Aorta (tissue), 5 donors: ENCODE results near the gene NFX1. TPM values are rescaled to one million over a fixed set of nuclear protein-coding genes. Genes with fewer than 3 reads are reported as not detected.

ENCODE experiments used
- ATAC-seq: fragments of 200-7000 bp; cut with Tn5 transposase; one replicate; pipeline ENCODE4 v1.9.1; 2022; ENCODE audit warnings: moderate library complexity; ENCODE audit not compliant: low FRiP score
- DNase-seq, 2 donors: peaks; one replicate each; pipeline ENCODE4 v3.0.0-alpha.2; 2020
- H3K27ac ChIP-seq, 2 donors: one replicate each; pipeline ENCODE4 v1.5.1; 2013; ENCODE audit warnings: low read length in 2 of 2, mild to moderate bottlenecking in 2 of 2, moderate library complexity in 2 of 2, control low read depth in 1 of 2, inconsistent platforms in 1 of 2, low read depth in 1 of 2
- H3K27me3 ChIP-seq, 2 donors: one replicate each; pipeline ENCODE4 v1.6.1; 2013; ENCODE audit warnings: control low read depth in 1 of 2, low read length in 1 of 2, mild to moderate bottlenecking in 1 of 2, moderate library complexity in 1 of 2; ENCODE audit not compliant: insufficient read depth in 2 of 2, control insufficient read depth in 1 of 2
- H3K36me3 ChIP-seq, 2 donors: one replicate each; pipeline ENCODE4 v1.6.1; 2013; ENCODE audit warnings: control low read depth in 1 of 2, low read length in 1 of 2, mild to moderate bottlenecking in 1 of 2; ENCODE audit not compliant: insufficient read depth in 2 of 2, control insufficient read depth in 1 of 2
- H3K4me1 ChIP-seq, 2 donors: one replicate each; pipeline ENCODE4 v1.6.1; 2013; ENCODE audit warnings: low read length in 2 of 2, control low read depth in 1 of 2, mild to moderate bottlenecking in 1 of 2, moderate library complexity in 1 of 2; ENCODE audit not compliant: insufficient read depth in 2 of 2, control insufficient read depth in 1 of 2
- H3K4me3 ChIP-seq, 2 donors: one replicate each; pipeline ENCODE4 v1.5.1; 2013; ENCODE audit warnings: low read length in 2 of 2, control low read depth in 1 of 2, mild to moderate bottlenecking in 1 of 2
- H3K9me3 ChIP-seq: one replicate; pipeline ENCODE4 v1.6.1; 2013; ENCODE audit warnings: mild to moderate bottlenecking, low read length; ENCODE audit not compliant: control insufficient read depth
- WGBS, 2 donors: extraction: QIAGEN DNeasy Blood & Tissue Kit; methylation state at CpG; one replicate each; pipeline ENCODE4 v1.1.7; 2013; 5-methylcytosine and 5-hydroxymethylcytosine counted together
- intact Hi-C, 2 donors: fragments of 100-400 bp; cut with DNase I; formaldehyde crosslinking; loops; one replicate each; pipeline versions ENCODE4 v1.14.2 to v1.15.0; 2022
- polyA plus RNA-seq, 2 donors: library from polyadenylated mRNA; stranded (reverse); fragments of 200-250 nt; gene quantifications; one replicate each; pipeline ENCODE4 v1.2.3, GENCODE V29; 2013
- total RNA-seq, 2 donors: library from RNA; stranded (reverse); fragmentation: NEBNext Ultra II Directional; extraction: Animal tissue kit (Norgen Biotek cat#: 25700); gene quantifications; one replicate each; pipeline ENCODE4 v1.2.1, GENCODE V29; 2021
- donor health status: healthy with polysubstance abuse.
- donor health status: Bipolar disorder and iron deficiency.
- donor health status: DM: no; HTN: no; CAD: no.
- donor health status: DM: no; HTN: no; CAD: no.
- donor health status: DM: yes; HTN: yes; CAD: no.

The NFX1 gene
- total and polyA plus RNA-seq, 4 donors: 21.4 to 38.3 (median 29.7) TPM

DNA sequence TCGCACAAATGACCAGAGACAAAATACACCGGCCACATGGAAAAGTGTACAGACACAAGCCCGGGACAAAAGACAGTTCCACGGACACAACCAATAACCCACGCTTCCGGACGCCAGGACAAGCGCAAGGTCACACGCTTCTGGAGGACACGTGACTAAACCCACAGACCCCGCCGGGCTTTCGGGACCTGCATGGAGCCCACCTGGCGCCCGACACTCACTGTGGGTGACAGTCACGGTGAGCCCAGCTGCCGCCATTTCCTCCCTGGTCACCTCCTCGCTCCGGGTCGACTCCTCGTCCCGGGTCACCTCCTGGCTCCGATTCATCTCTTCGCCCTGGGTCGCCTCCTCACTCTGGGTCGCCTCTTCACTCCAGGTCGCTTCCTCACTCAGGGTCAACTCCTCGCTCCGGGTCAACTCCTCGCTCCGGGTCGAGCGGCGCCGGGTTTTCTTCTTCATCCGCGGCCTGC, 26.3 kb upstream of the NFX1 start:
- Histone ChIP-seq H3K27me3 (no peaks in the 10 kb centered on the region), H3K36me3 (peaks cover 0 to 2% of the 10 kb centered on the region in 2 donors), H3K4me3 (peak overlapping the region; percentile 42 to 58), H3K9me3 (no peaks in the 10 kb centered on the region), H3K4me1 (peaks cover 0 to 2% of the 10 kb centered on the region in 2 donors), H3K27ac (peak overlapping the region in 1 of 2 donors; percentile 23)
- intact Hi-C loops: loop anchor here in 1 of 2 donors (1.0 kb wide), 1 partner anchor 26 kb away; the partner anchor contains the start of gene NFX1
- DNase-seq (peak; percentile 75 to 83), ATAC-seq (peak; percentile 26)
- 0% methylated on average over 36 to 37 of the region's 37 CpGs for WGBS, 2 donors

DNA sequence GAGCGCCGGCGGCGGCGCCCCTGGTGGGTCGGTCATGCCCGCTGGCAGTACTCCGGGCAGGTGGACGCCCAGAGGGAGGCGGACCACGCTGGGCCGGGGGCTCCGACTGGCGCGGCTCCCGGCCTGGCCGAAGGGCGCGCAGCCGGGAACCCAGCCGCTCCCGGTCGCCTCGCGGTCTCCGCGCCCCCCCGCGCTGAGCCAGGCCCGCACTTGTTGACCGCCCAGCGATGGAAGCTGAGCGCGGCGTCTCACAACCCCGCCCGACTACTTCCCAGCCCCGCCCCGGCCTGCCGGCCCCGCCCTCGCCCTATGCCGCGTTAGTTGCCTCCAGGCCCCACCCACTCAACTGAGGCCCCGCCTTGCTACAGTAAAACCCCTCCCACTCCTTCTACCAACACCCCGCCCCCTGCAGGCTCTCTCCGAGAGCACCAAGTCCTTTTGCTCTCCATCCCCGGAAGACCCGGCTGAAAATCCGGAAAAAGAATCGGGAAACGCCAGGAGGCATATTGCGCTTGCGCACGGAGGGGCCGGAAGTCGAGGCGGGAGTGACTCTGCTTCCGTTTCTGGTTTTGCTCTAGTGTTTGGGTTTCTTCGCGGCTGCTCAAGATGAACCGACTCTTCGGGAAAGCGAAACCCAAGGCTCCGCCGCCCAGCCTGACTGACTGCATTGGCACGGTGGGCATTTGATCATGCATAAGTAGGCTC, 25.7 kb upstream of the NFX1 start, which contains the start of the genes BAG1 and CHMP5:
Gene BAG1 (minus strand): TSS at position 236 of the 705 bp plus-strand sequence.
Gene CHMP5 (plus strand): TSS at position 577 of the 705 bp plus-strand sequence. CDS start 30 bp downstream, at position 607.
- Histone ChIP-seq H3K27ac (peak within 1 kb of the TSS in 1 of 2 donors; percentile 85), H3K9me3 (no peaks in the 10 kb centered on the region), H3K4me1 (peaks cover 0 to 2% of the 10 kb centered on the region in 2 donors), H3K4me3 (peak within 1 kb of the TSS; percentile 61 to 77), H3K36me3 (peaks cover 0 to 2% of the 10 kb centered on the region in 2 donors), H3K27me3 (no peaks in the 10 kb centered on the region)
- ATAC-seq: peak; percentile 99
- WGBS, 2 donors: 0 to 1% methylated on average over 56 to 67 of the region's 67 CpGs
- intact Hi-C loops: loop anchor here in 1 of 2 donors (1.0 kb wide), 1 partner anchor 26 kb away; the partner anchor contains the start of gene NFX1
- DNase-seq: peak; percentile 99 to 100

DNA sequence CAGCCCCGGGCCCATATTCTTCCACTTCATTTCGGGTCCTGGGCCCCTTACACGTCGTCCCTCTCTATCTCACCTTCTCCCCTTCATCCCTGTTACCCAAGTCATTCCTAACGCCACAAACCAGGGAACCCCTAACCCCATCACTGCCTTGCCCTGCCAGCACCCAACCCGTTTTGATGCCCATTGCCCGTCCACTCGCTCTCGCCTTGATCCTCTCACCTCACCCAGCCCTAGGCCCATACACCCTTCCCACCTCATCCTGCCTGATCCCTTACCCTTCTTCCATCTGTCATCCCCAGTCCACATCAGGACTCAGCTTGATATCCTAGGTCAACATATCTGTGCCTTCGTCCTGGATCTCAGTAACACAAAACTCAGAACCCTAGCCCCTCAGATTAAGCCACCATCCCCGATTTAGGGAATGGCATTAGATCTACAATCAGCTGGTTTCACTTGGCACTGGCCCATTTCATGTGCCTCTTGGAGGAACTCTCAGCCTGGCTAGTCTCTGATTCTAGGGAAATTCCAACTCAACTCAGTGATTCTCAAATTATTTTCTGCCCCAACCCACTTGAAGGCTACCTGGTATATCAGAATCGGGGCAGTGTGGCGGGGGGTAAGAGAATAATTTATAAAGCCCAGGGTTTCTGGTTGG, 25.0 kb upstream of the NFX1 start:
- 17 to 19% methylated on average over 13 of the region's 13 CpGs for WGBS, 2 donors
- peaks cover 0 to 1% of the 10 kb centered on the region in 2 donors for H3K36me3 ChIP-seq

DNA sequence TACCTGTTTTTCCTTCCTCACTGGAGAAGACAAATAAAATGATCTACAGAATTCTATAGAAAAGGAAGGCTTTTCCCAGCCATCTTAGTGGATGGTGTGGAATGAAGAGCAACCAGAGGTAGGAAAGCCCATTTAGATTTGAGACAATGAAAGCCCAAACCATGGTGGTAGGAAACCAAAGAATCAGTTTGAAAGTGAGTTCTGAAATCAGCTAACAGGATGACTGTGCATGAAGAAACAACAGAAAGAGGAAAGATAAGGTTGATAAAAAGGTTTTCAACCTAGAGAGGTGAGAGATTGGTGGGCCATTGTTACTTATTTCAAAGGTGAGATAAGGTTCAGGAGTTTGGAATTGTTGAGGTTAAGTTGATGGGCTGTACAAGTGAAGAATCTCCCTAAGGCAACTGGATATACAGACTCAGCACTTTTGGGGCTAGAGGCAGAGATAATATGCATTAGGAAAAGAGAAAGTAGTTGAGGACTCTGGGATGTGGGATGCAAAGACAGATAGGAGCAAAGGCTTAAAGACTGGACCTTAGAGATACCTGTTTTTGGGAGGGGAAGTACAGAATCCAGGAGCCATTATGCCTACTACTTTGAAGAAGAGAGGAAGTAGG, 23.1 kb upstream of the NFX1 start:
- no peaks in the 10 kb centered on the region for H3K27me3 ChIP-seq
- H3K4me3 ChIP-seq: no peak overlapping the region
- intact Hi-C loops: no loop called here
- H3K36me3 ChIP-seq: peaks cover 2 to 5% of the 10 kb centered on the region in 2 donors
- ATAC-seq: no peak
- H3K4me1 ChIP-seq: peaks cover 0 to 2% of the 10 kb centered on the region in 2 donors
- H3K9me3 ChIP-seq: no peaks in the 10 kb centered on the region
- DNase-seq: no peak
- no peak overlapping the region for H3K27ac ChIP-seq

More for the DNA sequence above, 25.0 kb upstream of the NFX1 start:
- Histone ChIP-seq H3K9me3 (no peaks in the 10 kb centered on the region), H3K27ac (peak overlapping the region in 1 of 2 donors; percentile 85), H3K4me1 (peaks cover 0 to 2% of the 10 kb centered on the region in 2 donors), H3K4me3 (peak overlapping the region; percentile 61 to 77), H3K27me3 (no peaks in the 10 kb centered on the region)
- no peak for ATAC-seq
- intact Hi-C loops: no loop called here
- no peak for DNase-seq

DNA sequence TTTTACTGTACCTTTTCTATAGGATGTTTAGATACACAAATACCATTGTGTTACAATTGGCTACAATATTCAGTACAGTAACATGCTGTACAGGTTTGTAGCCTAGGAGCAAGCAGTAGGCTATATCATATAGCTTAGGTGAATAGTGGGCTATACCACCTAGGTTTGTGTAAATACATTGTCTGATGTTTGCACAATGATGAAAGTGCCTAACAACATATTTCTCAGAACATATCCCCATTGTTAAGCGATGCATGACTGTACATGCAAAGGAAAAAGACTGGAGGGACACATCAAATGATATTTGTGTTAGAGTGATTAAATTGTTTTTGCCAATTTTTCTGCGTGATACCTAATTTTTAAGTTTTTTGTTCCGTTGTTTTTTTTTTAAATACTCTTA, 20.2 kb upstream of the NFX1 start:
- H3K36me3 ChIP-seq: peaks cover 2 to 5% of the 10 kb centered on the region in 2 donors
- WGBS, 2 donors: 94 to 96% methylated on average over 3 of the region's 3 CpGs
- intact Hi-C loops: no loop called here
- no peaks in the 10 kb centered on the region for H3K27me3 ChIP-seq
- DNase-seq (no peak), ATAC-seq (no peak)
- no peak overlapping the region for H3K27ac ChIP-seq
- H3K4me3 ChIP-seq: no peak overlapping the region
- H3K9me3 ChIP-seq: no peaks in the 10 kb centered on the region
- H3K4me1 ChIP-seq: peaks cover 0 to 2% of the 10 kb centered on the region in 2 donors

DNA sequence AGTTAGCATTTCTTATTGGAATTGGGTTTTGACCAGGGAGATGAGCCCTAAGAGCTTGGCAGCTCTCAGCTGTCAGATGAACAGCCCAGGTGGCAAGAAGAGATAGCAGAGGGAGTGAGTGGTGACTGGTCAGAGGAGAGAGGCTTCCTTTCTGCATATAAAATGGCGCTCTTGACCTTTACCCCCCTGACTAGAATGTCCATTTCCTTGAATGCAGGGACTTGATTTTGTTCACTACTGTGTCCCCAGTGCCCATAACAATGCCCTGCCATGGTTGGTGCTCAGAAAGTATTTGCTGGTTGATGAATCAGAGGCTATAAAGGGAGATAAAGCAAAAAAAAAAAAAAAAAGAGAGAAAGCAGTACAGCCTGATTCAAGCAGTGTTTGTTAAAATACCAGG, 18.3 kb upstream of the NFX1 start:
- Histone ChIP-seq H3K27ac (no peak overlapping the region), H3K9me3 (no peaks in the 10 kb centered on the region), H3K4me1 (no peaks in the 10 kb centered on the region), H3K4me3 (no peak overlapping the region), H3K27me3 (no peaks in the 10 kb centered on the region), H3K36me3 (peaks cover 6 to 7% of the 10 kb centered on the region in 2 donors)
- 90 to 96% methylated on average over 1 of the region's 1 CpG for WGBS, 2 donors
- intact Hi-C loops: no loop called here
- no peak for ATAC-seq
- no peak for DNase-seq

DNA sequence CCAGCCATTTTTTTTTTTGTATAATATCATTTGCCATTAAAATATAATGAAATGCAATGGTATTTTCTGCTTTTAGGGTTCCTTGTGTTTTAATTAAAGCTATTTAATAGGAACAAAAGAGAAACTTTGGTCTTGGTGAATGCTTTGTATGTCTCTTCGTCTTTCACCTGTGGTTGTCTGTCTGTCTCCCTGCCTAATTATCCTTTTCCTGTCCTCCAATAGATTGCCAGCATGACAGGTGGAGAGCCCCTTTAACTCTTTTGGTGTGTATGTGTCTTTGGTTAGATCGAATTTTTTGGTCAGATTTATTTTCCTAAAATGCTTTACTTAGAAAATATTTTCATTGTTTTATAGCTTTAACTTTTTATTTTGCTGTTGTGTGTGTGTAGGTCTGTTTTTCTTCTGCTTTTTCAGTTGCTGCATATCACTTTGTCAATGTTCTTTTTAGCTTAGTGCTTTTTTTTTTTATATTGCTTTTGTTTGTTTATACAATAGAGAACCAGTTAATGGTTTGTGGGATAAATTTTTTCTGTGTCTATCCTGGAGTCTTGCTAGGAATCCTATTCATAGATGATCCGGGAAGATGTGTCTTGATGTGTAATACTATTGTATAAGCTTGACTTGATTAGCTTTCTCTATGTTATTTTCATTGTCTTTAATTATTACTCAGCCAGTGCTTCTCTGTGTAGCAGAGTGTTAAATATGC, 16.9 kb upstream of the NFX1 start:
- no peaks in the 10 kb centered on the region for H3K27me3 ChIP-seq
- H3K4me3 ChIP-seq: no peak overlapping the region
- 81 to 82% methylated on average over 3 of the region's 3 CpGs for WGBS, 2 donors
- no peak for ATAC-seq
- H3K36me3 ChIP-seq: peaks cover 6 to 13% of the 10 kb centered on the region in 2 donors
- no peak overlapping the region for H3K27ac ChIP-seq
- intact Hi-C loops: no loop called here
- no peaks in the 10 kb centered on the region for H3K4me1 ChIP-seq
- no peak for DNase-seq
- no peaks in the 10 kb centered on the region for H3K9me3 ChIP-seq

DNA sequence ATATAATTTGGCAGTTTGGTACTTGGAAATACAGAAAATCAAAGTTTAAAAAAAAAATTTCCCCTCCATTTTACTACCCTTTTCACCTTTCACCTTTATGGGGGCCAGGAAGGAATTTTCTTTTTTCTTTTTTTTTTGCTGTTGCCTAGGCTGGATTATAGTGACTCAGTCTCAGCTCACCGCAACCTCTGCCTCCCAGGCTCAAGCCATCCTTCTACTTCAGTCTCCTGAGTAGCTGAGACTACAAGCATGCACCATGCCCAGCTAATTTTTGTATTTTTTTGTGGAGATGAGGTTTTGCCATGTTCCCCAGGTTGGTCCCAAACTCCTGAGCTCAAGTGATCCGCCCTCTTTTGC, 16.4 kb upstream of the NFX1 start:
- Histone ChIP-seq H3K9me3 (no peaks in the 10 kb centered on the region), H3K27ac (no peak overlapping the region), H3K4me3 (no peak overlapping the region), H3K27me3 (no peaks in the 10 kb centered on the region), H3K4me1 (no peaks in the 10 kb centered on the region), H3K36me3 (peaks cover 6 to 13% of the 10 kb centered on the region in 2 donors)
- no peak for ATAC-seq
- 95 to 97% methylated on average over 2 of the region's 2 CpGs for WGBS, 2 donors
- intact Hi-C loops: no loop called here
- DNase-seq: no peak
